ENCODE results near the gene FGF12.

DNA sequence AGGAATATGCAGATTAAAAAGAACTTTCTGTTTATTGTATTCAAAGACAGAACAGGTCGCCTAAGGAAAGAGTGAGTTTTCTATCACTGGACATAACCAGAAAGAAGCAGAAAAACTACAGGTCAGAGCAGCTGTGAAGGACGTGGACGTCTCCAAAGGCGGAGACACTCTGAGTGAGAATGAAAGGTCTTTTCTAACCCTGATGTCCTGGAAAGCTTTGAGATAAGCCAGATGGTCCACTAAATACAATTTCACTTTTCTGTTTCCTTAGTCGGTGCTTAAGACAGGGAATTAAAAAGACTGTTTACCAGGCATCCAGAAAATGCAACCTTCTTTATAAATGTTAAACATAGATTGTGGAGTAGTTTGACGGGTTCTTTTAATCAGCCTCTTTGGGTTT, 360.4 kb downstream of the FGF12 start:
- TF ChIP-seq POLR2A (IDR thresholded peaks at IDR 0.05) = no peak
- TF ChIP-seq, protein P1, sequence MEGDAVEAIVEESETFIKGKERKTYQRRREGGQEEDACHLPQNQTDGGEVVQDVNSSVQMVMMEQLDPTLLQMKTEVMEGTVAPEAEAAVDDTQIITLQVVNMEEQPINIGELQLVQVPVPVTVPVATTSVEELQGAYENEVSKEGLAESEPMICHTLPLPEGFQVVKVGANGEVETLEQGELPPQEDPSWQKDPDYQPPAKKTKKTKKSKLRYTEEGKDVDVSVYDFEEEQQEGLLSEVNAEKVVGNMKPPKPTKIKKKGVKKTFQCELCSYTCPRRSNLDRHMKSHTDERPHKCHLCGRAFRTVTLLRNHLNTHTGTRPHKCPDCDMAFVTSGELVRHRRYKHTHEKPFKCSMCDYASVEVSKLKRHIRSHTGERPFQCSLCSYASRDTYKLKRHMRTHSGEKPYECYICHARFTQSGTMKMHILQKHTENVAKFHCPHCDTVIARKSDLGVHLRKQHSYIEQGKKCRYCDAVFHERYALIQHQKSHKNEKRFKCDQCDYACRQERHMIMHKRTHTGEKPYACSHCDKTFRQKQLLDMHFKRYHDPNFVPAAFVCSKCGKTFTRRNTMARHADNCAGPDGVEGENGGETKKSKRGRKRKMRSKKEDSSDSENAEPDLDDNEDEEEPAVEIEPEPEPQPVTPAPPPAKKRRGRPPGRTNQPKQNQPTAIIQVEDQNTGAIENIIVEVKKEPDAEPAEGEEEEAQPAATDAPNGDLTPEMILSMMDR (IDR thresholded peaks at IDR 0.05) = no peak
